Forelimb muscle (tissue), 1 donor: ENCODE results near the gene OCA2. TPM values are rescaled to one million over a fixed set of nuclear protein-coding genes. Genes with fewer than 3 reads are reported as not detected.

Experiments
- DNase-seq: peaks from one replicate; pipeline ENCODE4 v3.0.0-alpha.2; 2013; ENCODE audit warnings: low read depth
- polyA plus RNA-seq: library from polyadenylated mRNA; unstranded; fragments of 120-200 nt; gene quantifications from one replicate; pipeline ENCODE4 v1.2.1, GENCODE V29; 2013; ENCODE audit not compliant: insufficient read length

The OCA2 gene
- polyA plus RNA-seq, 1 donor = 2.8 TPM

DNA sequence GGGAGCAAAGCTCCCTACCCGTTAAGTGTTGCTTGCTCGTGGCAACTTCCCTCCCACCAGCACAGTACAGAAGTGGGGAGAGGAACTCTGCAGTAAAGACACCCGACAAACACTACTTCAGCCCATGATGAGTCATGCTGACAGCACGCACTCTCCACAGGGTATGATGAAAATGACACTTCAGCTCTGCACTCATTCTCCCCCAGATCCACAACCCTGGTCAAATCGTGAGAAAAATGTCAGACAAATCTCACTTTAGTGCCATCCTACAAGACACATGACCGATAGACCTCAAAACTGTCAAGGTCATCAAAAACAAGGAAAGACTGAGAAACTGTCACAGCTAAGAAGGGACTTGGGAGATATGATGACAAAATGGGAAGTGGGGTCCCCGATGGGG is 278.9 kb downstream of the OCA2 start:
- DNase-seq = no peak

DNA sequence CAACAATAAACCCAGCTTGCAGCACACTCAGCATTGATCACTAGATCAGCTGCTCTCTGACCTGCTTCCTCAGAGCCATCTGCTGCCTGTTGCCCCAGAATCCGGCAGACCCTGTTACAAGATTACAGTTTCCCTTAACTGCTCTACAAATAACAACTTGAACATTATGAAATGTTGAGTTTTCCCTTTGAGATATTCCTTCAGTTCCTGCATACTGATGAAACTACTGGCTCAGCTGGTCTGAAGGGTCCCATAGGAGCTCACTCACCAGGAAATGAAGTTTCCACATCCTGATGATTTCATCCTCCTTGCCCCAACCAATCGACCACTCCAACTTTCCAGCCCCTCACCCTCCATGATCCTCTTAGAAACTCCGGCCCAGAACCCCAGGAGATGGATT is 281.9 kb downstream of the OCA2 start:
- DNase-seq = no peak

DNA sequence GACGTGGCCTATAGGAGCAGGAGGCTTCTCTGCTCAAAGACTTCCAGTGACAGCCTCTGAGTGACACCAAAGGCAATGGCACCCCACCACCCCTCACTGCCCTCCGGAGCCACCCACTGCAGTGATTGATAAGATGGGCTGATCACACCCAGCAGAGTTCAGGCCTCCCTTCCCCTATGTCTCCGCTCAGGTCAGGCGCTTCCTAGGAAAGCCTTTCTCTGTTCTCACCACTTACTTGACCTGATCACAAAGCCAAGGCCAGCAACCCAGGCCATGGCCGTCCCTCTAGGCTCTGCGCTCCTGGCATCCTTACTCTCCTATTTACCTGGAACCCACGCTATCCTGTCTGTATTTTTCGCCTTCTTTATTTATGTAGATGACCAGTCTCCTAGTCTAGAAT is 282.3 kb downstream of the OCA2 start:
- no peak for DNase-seq

- DNase-seq = no peak
Measured at GRCh38 chr15:27815035-27815434, 284.1 kb downstream of the OCA2 start.

DNA sequence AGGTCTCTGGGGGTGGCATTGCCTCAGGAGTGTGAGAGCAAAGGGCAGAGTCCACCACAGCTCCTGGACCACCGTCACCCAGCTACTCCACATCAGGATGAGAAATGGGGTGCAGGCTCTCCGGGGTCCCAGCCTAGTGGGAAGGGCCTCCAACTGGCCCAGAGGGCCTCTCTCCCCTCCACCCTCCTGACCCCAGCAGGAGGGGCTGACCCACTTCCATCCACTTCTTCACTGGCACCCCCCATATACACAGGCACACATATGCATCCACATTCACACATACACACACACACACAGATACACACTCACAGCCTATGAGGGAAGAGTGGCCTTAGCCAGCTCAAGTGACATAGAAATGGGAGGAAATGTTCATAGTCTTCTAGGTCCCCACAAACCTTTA is 286.0 kb downstream of the OCA2 start:
- no peak for DNase-seq

DNA sequence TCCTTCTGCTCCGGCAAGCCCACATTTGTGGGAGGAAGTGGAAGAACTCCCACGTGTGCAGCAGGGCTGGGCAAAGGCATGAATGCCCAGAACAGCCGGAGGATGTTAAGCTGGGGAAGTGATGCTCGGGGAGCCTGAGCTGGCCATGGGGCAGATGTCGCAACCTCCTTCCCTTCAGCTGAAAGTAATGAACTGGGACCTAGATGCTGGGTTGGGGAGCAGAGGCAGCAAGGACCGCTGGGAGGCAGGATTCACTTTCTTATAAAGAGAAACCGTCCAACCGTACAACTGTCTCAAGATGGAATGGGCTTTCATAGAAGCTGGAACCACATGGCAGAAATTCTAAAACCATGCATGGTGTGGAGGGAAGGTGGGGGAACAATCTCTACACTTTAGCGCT is 290.9 kb downstream of the OCA2 start:
- no peak for DNase-seq

GRCh38 chr15:27807335-27807734 is 291.8 kb downstream of the OCA2 start:
- no peak for DNase-seq

- DNase-seq = no peak
Measured at GRCh38 chr15:27806396-27806795, 292.7 kb downstream of the OCA2 start.

DNA sequence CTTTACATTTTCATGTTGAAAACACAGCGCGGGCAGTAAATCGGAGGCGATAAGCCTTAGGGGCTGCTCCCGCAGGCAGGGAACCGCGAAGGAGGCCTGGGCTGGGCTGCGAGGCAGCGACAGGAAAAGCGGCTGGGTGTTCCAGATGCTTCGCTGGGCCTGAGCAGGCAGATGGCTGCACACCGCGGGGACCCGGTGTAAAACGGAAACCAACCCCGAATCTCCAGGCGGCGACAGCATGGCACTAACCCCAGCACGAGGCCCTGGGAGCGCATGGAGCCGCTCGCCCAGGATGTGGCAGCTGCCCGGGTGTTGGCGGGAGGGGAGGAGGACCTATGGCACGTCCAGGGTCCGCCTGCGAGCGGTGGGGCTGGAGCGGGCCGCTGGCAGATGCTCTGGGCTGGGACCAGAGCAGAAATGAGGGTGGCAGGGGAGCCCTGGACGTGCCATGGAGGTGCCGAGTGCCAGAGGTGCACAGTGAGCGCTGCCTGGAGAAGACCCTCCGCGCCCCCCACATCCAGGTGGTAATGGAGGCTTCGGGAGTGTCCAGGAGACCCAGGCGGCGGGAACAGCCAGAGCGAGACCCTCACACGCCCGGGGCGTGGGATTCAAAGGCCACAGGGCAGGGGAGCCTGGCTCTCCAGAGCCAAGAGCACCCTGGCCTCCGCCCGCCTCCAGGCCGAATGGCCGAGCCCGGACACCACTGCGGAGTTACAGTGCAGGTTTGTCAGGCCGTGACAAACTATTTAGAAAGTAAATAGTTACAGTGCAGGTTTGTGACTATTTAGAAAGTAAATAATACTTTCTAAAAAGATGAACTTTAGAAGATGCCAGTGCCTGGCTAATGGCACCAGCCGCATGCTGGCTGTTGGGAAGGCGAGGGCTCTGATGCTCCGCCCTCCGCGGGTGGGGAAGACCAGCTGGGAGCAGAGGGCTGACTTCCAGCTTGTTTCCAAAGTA is 293.6 kb downstream of the OCA2 start:
- DNase-seq = no peak

DNA sequence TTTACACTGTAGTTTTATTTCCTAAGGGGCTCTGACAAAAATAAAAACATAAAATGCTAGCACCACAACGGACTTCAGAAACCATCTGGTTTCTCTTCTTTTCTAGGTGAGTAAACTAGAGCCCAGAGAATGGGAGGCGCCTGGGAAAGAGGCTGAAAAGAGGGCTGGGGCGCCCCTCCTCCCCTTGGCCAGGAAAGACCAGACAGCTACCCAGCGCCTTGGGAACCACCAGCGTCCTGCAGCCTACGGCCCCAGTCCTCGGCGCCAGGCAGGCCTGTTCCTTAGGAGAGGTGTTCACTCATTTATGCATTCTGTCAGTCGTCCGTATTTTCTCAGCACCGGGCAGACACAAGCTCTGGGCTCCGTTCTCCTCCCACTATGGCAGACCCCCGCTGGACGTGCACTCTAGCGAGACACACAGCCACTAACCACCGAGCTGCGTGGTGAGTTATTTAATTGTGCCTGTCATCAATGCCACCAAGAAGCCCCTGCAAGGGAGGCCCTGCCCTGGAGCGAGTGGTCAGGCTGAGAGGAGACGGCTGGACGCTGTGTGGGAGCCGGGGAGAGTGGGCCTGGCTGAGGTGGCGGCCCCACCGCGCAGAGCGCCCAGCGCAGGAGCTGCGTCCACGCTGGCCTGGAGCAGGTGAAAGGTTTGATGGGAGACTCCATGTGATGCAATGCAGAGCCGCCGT is 294.4 kb downstream of the OCA2 start:
- DNase-seq = no peak

DNA sequence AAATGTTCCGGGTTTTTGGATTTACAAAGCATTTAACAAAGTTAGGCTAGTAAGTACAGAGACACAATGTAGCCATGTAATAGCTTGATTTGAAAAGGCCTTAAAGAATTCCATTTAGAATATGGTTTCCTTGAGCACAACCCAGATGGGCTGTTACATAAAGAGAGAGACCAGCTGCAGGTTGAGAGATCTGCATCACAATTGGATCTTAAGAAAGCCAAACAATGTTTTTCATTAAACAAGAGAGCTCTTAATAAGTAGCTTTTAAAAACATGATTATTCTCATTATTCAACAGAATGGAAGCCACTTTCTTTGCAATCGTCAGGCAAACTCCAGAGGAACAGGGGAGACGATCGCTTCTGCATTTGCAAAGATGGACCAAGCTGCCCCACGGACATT is 300.3 kb downstream of the OCA2 start:
- no peak for DNase-seq

- DNase-seq = no peak
Measured at GRCh38 chr15:27797765-27798164, 301.4 kb downstream of the OCA2 start.

GRCh38 chr15:27796405-27797320 is 302.5 kb downstream of the OCA2 start:
- DNase-seq = no peak

DNA sequence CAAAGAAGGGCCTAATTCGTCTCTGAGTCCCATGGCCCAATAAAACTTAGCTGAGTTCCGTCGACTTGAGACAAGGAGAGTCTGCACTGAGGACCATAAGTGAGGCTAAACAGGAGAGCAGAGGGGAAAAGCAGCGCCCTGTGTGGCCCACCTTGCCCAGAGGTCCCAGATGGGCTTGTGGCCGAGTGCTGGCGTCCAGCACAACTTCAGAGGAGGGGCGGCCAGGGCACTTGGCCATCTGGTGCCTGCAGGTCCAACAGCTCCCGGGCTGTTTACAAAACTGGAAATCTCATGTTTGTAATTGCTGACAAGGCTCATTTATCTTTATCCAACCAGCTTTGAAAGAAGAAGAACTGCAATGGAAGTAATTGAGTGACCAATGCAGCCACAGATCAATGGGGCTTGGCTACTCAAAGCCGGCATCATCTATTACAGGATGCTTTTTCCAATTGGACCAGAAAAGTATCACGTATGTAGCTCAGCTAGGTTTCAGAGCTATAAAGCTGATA is 306.3 kb downstream of the OCA2 start:
- DNase-seq = no peak

DNA sequence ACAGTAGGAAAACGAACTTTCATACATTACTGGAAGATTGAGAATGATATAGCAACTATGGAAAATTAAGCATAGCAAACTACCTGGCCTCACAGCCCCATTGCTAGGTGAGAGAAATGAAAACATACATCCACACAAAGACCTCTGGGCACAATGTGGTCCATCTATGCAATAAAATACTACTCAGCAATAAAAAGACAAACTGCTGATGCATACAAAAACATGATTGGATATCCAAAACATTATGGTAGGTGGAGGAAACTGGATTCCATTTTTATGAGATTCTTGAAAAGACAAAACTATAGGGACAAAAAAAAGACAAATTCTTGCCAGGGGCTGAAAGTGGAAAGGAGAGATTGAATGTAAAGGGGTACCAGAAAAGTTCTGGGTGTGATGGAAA is 308.8 kb downstream of the OCA2 start:
- DNase-seq = no peak

DNA sequence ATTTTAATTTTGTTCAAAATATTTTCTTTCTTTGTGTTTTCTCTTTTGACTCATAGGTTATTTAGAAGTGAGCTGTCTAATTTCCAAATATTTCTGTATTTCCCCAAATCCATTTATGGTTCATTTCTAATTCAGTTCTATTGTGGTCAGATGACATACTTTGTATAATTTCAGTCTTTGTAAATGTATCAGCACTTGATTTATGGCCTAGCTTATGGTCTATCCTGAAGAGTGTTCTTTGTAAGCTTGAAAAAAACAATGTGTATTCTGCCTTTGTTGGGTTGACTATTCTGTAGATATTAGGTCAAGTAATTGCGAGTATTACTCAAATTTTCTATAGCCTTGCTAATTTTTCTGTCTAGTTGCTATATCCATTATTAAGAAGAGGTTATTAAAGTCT is 311.2 kb downstream of the OCA2 start:
- DNase-seq = no peak

DNA sequence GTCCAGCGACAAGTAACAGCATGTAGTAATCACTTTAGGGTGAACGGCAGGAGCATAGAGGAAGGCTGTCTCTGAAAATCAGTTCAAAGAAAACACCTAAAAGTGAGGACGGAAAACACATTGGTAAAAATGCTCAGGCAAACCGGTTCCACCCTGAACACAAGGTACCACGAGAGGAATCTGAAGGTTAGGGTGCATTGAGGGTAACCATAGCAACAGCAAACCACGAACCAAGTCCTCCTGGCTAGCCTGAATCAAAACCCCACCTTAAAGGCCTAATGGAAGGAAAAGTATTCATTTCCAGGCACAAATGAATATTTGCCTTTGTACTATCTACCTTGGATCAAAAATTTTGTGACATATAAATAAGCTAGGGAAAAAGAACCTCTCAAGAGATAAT is 315.0 kb downstream of the OCA2 start:
- DNase-seq = no peak

- DNase-seq = no peak
Measured at GRCh38 chr15:27783678-27784077, 315.4 kb downstream of the OCA2 start.

DNA sequence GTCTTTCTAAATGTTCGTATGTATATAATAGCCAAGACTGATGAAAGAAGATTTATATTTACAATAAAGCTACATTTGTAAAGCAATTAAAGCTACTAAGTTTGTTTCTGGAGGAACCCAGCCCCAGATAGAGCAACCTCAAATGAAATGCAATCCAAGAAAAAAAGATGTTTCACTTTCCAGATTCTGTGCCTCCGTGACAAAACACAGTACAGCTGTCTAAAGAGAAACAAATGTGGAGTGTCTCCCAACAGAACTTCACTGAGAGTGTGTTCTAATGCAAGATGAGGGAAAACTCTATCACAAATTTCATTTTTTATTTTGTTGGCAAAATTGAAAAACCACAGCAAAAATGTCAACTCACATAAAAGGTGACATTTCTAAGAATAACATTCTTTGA is 317.0 kb downstream of the OCA2 start:
- no peak for DNase-seq

GRCh38 chr15:27776501-27776900 is 322.6 kb downstream of the OCA2 start:
- DNase-seq = no peak

GRCh38 chr15:27774638-27775037 is 324.5 kb downstream of the OCA2 start:
- DNase-seq = no peak

- DNase-seq = no peak
Measured at GRCh38 chr15:27774191-27774590, 324.9 kb downstream of the OCA2 start.
